Astrocyte (in vitro differentiated cells and primary cell): ENCODE data around the gene PSMC4.

Experiments used
- EZH2 ChIP-seq: IDR thresholded peaks from 2 replicates; pipeline ENCODE4 v1.6.1; 2012; ENCODE audit warnings: mild to moderate bottlenecking, low read length, inconsistent platforms; ENCODE audit not compliant: insufficient read depth
- TF ChIP-seq, protein P1 (sequence below): IDR thresholded peaks from 2 replicates; pipeline ENCODE4 v1.5.1; 2011; ENCODE audit warnings: low read depth, mild to moderate bottlenecking, inconsistent platforms, low read length, moderate library complexity; ENCODE audit not compliant: insufficient read depth

DNA sequence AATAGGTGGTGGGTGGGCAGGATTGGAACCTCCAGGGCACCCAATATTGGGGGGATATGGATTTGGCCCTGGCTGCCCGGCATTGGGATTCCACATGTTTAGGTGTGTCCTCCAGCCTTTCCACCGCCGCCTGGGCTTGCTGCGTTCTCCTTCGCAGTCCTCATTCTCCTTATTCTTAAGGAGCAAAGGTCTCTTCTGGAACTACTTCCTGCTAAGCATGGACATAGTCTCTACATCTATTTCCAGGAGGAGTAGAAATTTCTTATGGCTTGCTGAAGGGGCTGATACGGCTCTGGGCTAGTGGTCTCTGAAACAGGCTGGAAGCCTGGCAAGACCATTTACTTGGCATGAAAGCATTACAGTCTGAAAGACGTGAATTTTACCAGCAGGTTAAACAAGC is 27.4 kb upstream of the PSMC4 start:
- TF ChIP-seq, protein P1, sequence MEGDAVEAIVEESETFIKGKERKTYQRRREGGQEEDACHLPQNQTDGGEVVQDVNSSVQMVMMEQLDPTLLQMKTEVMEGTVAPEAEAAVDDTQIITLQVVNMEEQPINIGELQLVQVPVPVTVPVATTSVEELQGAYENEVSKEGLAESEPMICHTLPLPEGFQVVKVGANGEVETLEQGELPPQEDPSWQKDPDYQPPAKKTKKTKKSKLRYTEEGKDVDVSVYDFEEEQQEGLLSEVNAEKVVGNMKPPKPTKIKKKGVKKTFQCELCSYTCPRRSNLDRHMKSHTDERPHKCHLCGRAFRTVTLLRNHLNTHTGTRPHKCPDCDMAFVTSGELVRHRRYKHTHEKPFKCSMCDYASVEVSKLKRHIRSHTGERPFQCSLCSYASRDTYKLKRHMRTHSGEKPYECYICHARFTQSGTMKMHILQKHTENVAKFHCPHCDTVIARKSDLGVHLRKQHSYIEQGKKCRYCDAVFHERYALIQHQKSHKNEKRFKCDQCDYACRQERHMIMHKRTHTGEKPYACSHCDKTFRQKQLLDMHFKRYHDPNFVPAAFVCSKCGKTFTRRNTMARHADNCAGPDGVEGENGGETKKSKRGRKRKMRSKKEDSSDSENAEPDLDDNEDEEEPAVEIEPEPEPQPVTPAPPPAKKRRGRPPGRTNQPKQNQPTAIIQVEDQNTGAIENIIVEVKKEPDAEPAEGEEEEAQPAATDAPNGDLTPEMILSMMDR = no peak
- TF ChIP-seq EZH2 = no peak
